Endothelial cell of umbilical vein (primary cell): Measurements from ENCODE around the gene PCID2. TPM values are rescaled to one million over a fixed set of nuclear protein-coding genes. Genes with fewer than 3 reads are reported as not detected.

Source experiments
- BruUV-seq: library from RNA; stranded (reverse); fragments of 400-500 nt; replicated peaks from 2 replicates; lab custom pipeline; 2021; lab: Mats Ljungman, UMichigan
- CTCF ChIA-PET: fragments of 300-600, 350-600 bp; sonication (Branson Sonifier 250); formaldehyde crosslinking; loops from one replicate; lab custom pipeline; 2021; ENCODE audit warnings: antibody characterized with exemption, inconsistent platforms; lab: Charles Lee
- POLR2A ChIA-PET: fragments of 300-600, 350-600 bp; sonication (Branson Sonifier 250); formaldehyde crosslinking; loops from one replicate; lab custom pipeline; 2021; ENCODE audit warnings: antibody characterized with exemption, inconsistent platforms; lab: Charles Lee
- DNase-seq: peaks from one replicate; pipeline ENCODE4 v3.0.0-alpha.2; 2011; ENCODE audit warnings: low read depth, low spot score
- FAIRE-seq: peaks from 2 replicates; lab custom pipeline; 2011; peaks lifted over from hg19 to GRCh38; lab: Jason Lieb, UNC
- H2AFZ ChIP-seq: 2 replicates; pipeline ENCODE4 v1.6.0; 2012; ENCODE audit warnings: low read depth, low read length, control low read depth, inconsistent platforms
- H3K27ac ChIP-seq: 2 replicates; pipeline ENCODE4 v1.5.1; 2011; ENCODE audit warnings: low read depth, mild to moderate bottlenecking, control low read depth, low read length, moderate library complexity; ENCODE audit not compliant: insufficient read depth
- H3K27me3 ChIP-seq, 2 experiments: 2 replicates each; pipeline versions ENCODE4 v1.6.0 to v1.6.1; 2011; ENCODE audit warnings: low read length in 2 of 2, mixed read lengths in 1 of 2; ENCODE audit not compliant: control insufficient read depth in 2 of 2, insufficient read depth in 2 of 2
- H3K36me3 ChIP-seq, 2 experiments: 2 replicates in 1 of 2; 3 replicates in 1 of 2; pipeline ENCODE4 v1.5.1; 2011; ENCODE audit warnings: low read length in 2 of 2, mild to moderate bottlenecking in 1 of 2, moderate library complexity in 1 of 2; ENCODE audit not compliant: control insufficient read depth in 2 of 2, insufficient read depth in 2 of 2; ENCODE audit errors: extremely low read depth in 1 of 2
- H3K4me1 ChIP-seq: 3 replicates; pipeline ENCODE4 v1.5.1; 2011; ENCODE audit warnings: mild to moderate bottlenecking, low read length; ENCODE audit not compliant: control insufficient read depth, insufficient read depth; ENCODE audit errors: extremely low read depth
- H3K4me2 ChIP-seq: 2 replicates; pipeline ENCODE4 v1.6.1; 2011; ENCODE audit warnings: low read length, control low read depth, mixed read lengths; ENCODE audit not compliant: insufficient read depth
- H3K4me3 ChIP-seq, 3 experiments: fragments of 200-600 bp in 1 of 3; sonication (generic), shearing (Covaris generic) in 1 of 3; replicated peaks in 1 of 3; 2 replicates each; pipeline ENCODE4 v1.5.1; 2011 to 2016; ENCODE audit warnings: control low read depth in 3 of 3, low read length in 3 of 3, mild to moderate bottlenecking in 2 of 3, inconsistent platforms in 1 of 3, low read depth in 1 of 3, moderate library complexity in 1 of 3; ENCODE audit not compliant: insufficient read depth in 1 of 3
- H3K79me2 ChIP-seq: 2 replicates; pipeline ENCODE4 v1.6.0; 2012; ENCODE audit warnings: low read length, inconsistent platforms; ENCODE audit not compliant: control insufficient read depth, insufficient read depth
- H3K9ac ChIP-seq: replicated peaks from 2 replicates; pipeline ENCODE3; 2011; ENCODE audit warnings: low read length, control low read depth; ENCODE audit not compliant: insufficient read depth; ENCODE audit errors: extremely low read depth
- H3K9me1 ChIP-seq: replicated peaks from 3 replicates; pipeline ENCODE4 v1.6.0; 2011; ENCODE audit warnings: mild to moderate bottlenecking, low read length; ENCODE audit not compliant: control insufficient read depth, insufficient read depth; ENCODE audit errors: extremely low read depth
- H3K9me3 ChIP-seq: replicated peaks from 2 replicates; pipeline ENCODE4 v1.5.1; 2012; ENCODE audit warnings: low read length, inconsistent platforms; ENCODE audit not compliant: control insufficient read depth, insufficient read depth
- H4K20me1 ChIP-seq: replicated peaks from 2 replicates; pipeline ENCODE3; 2011; ENCODE audit warnings: mild to moderate bottlenecking, low read length; ENCODE audit not compliant: control insufficient read depth, insufficient read depth; ENCODE audit errors: extremely low read depth
- CTCF ChIP-seq, 2 donors: IDR thresholded peaks; 1 replicate in 1 of 2; 2 replicates in 1 of 2; pipeline ENCODE4 v1.5.1; 2011; ENCODE audit warnings: low read length in 2 of 2, mild to moderate bottlenecking in 2 of 2, moderate library complexity in 2 of 2, control low read depth in 1 of 2, inconsistent platforms in 1 of 2, low read depth in 1 of 2; ENCODE audit not compliant: insufficient read depth in 1 of 2; ENCODE audit errors: extremely low read depth in 1 of 2
- EZH2 ChIP-seq: IDR thresholded peaks from 2 replicates; pipeline ENCODE4 v1.6.1; 2012; ENCODE audit warnings: borderline replicate concordance, low read depth, mild to moderate bottlenecking, moderate library complexity, low read length, inconsistent platforms; ENCODE audit not compliant: severe bottlenecking
- FOS ChIP-seq: IDR thresholded peaks from 2 replicates; pipeline ENCODE4 v1.6.1; 2011; ENCODE audit warnings: mild to moderate bottlenecking, low read length, moderate library complexity, borderline replicate concordance; ENCODE audit not compliant: insufficient read depth
- GATA2 ChIP-seq: IDR thresholded peaks from 2 replicates; pipeline ENCODE4 v1.7.0; 2011; ENCODE audit warnings: low read depth, mild to moderate bottlenecking, moderate library complexity, mixed read lengths, low read length; ENCODE audit not compliant: insufficient read length, insufficient read depth
- JUN ChIP-seq: IDR thresholded peaks from 2 replicates; pipeline ENCODE4 v1.6.1; 2011; ENCODE audit warnings: borderline replicate concordance, low read depth; ENCODE audit not compliant: insufficient read length, insufficient read depth
- MAX ChIP-seq: IDR thresholded peaks from 2 replicates; pipeline ENCODE4 v1.6.1; 2011; ENCODE audit not compliant: insufficient read depth, insufficient read length
- MYC ChIP-seq: IDR thresholded peaks from one replicate; pipeline ENCODE4 v1.6.1; 2011; ENCODE audit warnings: mild to moderate bottlenecking, low read depth, low read length
- POLR2A ChIP-seq: IDR thresholded peaks from 2 replicates; pipeline ENCODE4 v1.6.1; 2012; ENCODE audit warnings: low read depth, mild to moderate bottlenecking, control low read depth, low read length
- POLR2AphosphoS5 ChIP-seq: IDR thresholded peaks from 2 replicates; pipeline ENCODE4 v1.6.1; 2012; ENCODE audit warnings: low read depth, mild to moderate bottlenecking, control low read depth, low read length, moderate library complexity; ENCODE audit not compliant: insufficient read depth
- dilution Hi-C: fragments of 300-500 bp; cut with MboI; formaldehyde crosslinking; loops from one replicate; pipeline ENCODE4 v1.15.0; 2019; ENCODE audit warnings: low sequenced_read_pairs; ENCODE audit not compliant: extremely low pct_ligation_motif_present
- intact Hi-C: fragments of 100-400 bp; cut with micrococcal nuclease; formaldehyde crosslinking; loops from one replicate; pipeline ENCODE4 v1.10.0; 2022
- polyA plus RNA-seq, 4 experiments: library from polyadenylated mRNA; depleted of rRNA in 3 of 4; stranded (reverse) in 3 of 4; unstranded in 1 of 4; fragments of >200 nt; gene quantifications; 2 replicates each; pipeline versions ENCODE4 v1.2.1 to v1.2.3, GENCODE V29; 2011 to 2012; ENCODE audit warnings: missing spikeins in 1 of 4
- total RNA-seq: library from RNA; stranded (reverse); gene quantifications from 2 replicates; pipeline ENCODE4 v1.2.3, GENCODE V29; 2021

PCID2 gene
- total and polyA plus RNA-seq, 2 donors (not counting 3 experiments of a cell fraction or from before 2014, with no cell fraction given): 52.1 to 55.6 TPM

- CTCF ChIA-PET: no interaction called here
- intact Hi-C loops: loop anchor here (5.0 kb wide), 1 partner anchor 279 kb away; no protein-coding TSS in a partner anchor
Measured at GRCh38 chr13:113220877-113221276, 12.4 kb upstream of the PCID2 start.

GRCh38 chr13:113220141-113220598 is 11.7 kb upstream of the PCID2 start:
- no peak overlapping the region for H3K27ac ChIP-seq
- H3K4me3 ChIP-seq: no peak overlapping the region
- DNase-seq (no peak), FAIRE-seq (no peak)
- H2AFZ ChIP-seq: no peak overlapping the region
- H3K9ac ChIP-seq: no peak overlapping the region
- no peaks in the 10 kb centered on the region for H3K27me3 ChIP-seq
- H3K9me1 ChIP-seq: no peaks in the 10 kb centered on the region
- dilution Hi-C loops: no loop called here
- ChIA-PET CTCF (no interaction called here), POLR2A (no interaction called here)
- H3K36me3 ChIP-seq: peaks cover 6 to 18% of the 10 kb centered on the region in 2 experiments
- peaks cover 4% of the 10 kb centered on the region for H4K20me1 ChIP-seq
- TF ChIP-seq POLR2AphosphoS5 (no peak), POLR2A (no peak), MYC (no peak), EZH2 (no peak), CTCF (IDR thresholded peaks at IDR 0.05; ENCODE audit: extremely low read depth in 1 of 2, insufficient read depth in 1 of 2, low read depth in 1 of 2, low read length in 2 of 2) (no peak), JUN (no peak), MAX (no peak), GATA2 (no peak), FOS (no peak)
- no peak overlapping the region for H3K4me2 ChIP-seq
- intact Hi-C loops: loop anchor here (5.0 kb wide), 1 partner anchor 278 kb away; no protein-coding TSS in a partner anchor
- no TSS peak for BruUV-seq
- no peaks in the 10 kb centered on the region for H3K9me3 ChIP-seq
- peaks cover 3% of the 10 kb centered on the region for H3K4me1 ChIP-seq
- H3K79me2 ChIP-seq: peaks cover 75% of the 10 kb centered on the region

More at GRCh38 chr13:113220877-113221276, 12.4 kb upstream of the PCID2 start:
- TF ChIP-seq CTCF (IDR thresholded peaks at IDR 0.05; ENCODE audit: extremely low read depth in 1 of 2, insufficient read depth in 1 of 2, low read depth in 1 of 2, low read length in 2 of 2) (peak in 1 of 2 donors; percentile 24), GATA2 (no peak)
- Histone ChIP-seq H3K4me2 (no peak overlapping the region), H3K9ac (no peak overlapping the region), H3K9me3 (no peaks in the 10 kb centered on the region), H3K36me3 (peaks cover 6 to 21% of the 10 kb centered on the region in 2 experiments), H3K27ac (no peak overlapping the region), H3K4me3 (no peak overlapping the region), H3K9me1 (no peaks in the 10 kb centered on the region), H4K20me1 (peaks cover 4% of the 10 kb centered on the region), H3K27me3 (no peaks in the 10 kb centered on the region), H3K79me2 (peaks cover 68% of the 10 kb centered on the region), H3K4me1 (peaks cover 3% of the 10 kb centered on the region), H2AFZ (no peak overlapping the region)
- FAIRE-seq: no peak
- no peak for DNase-seq
- dilution Hi-C loops: no loop called here
- no TSS peak for BruUV-seq
- POLR2A ChIA-PET: no interaction called here
